K562 (cell line): Measurements from ENCODE around the gene CMIP. TPM values are rescaled to one million over a fixed set of nuclear protein-coding genes. Genes with fewer than 3 reads are reported as not detected.

Experiments used
- CBFA2T3 ChIP-seq: fragments of 450-650 bp; IDR thresholded peaks from 2 replicates; pipeline ENCODE4 v1.6.1; 2017
- ERF ChIP-seq: fragments of 450-650 bp; formaldehyde crosslinking; IDR thresholded peaks from 2 replicates; pipeline ENCODE4 v1.4.0; 2020; ENCODE audit warnings: mild to moderate bottlenecking, mixed read lengths
- ETV6 ChIP-seq, 3 experiments: fragments of 150-350 bp in 1 of 3; sonication (generic) in 1 of 3; formaldehyde crosslinking in 1 of 3; IDR thresholded peaks; 2 replicates each; pipeline versions ENCODE4 v1.6.1 to v1.8.0; 2014 to 2022; ENCODE audit warnings: borderline replicate concordance in 2 of 3, low read depth in 2 of 3, antibody characterized with exemption in 1 of 3, low read length in 1 of 3, mild to moderate bottlenecking in 1 of 3, missing genetic modification reagents in 1 of 3
- EZH2 ChIP-seq: IDR thresholded peaks from 2 replicates; pipeline ENCODE4 v1.6.1; 2012; ENCODE audit warnings: low read depth, mild to moderate bottlenecking, inconsistent platforms, low read length, borderline replicate concordance
- GTF2F1 ChIP-seq: IDR thresholded peaks from 2 replicates; pipeline ENCODE4 v1.6.1; 2011; ENCODE audit warnings: low read depth, low read length, improper control_type of control experiment
- HINFP ChIP-seq: fragments of 450-650 bp; conservative IDR thresholded peaks from 2 replicates; pipeline ENCODE4 v1.6.1; 2016; ENCODE audit warnings: missing genetic modification characterization, low read depth, mild to moderate bottlenecking, control low read depth, missing compliant biosample characterization
- ID3 ChIP-seq, 2 experiments: fragments of 250-450 bp in 1 of 2; fragments of 450-650 bp in 1 of 2; sonication (Bioruptor Pico) in 1 of 2; IDR thresholded peaks; 2 replicates each; pipeline versions ENCODE4 v1.6.1 to v1.8.0; 2016 to 2021; ENCODE audit warnings: mild to moderate bottlenecking in 2 of 2, moderate library complexity in 2 of 2, missing compliant biosample characterization in 1 of 2, missing genetic modification characterization in 1 of 2
- KAT7 ChIP-seq: sonication (generic); formaldehyde crosslinking; IDR thresholded peaks from 2 replicates; pipeline ENCODE4 v1.8.0; 2022; ENCODE audit warnings: missing genetic modification reagents, mild to moderate bottlenecking, borderline replicate concordance
- KDM4B ChIP-seq, 2 experiments: fragments of 450-650 bp in 1 of 2; sonication (generic) in 1 of 2; IDR thresholded peaks; 2 replicates each; pipeline ENCODE4 v1.6.1; 2016 to 2017; ENCODE audit warnings: borderline replicate concordance in 2 of 2, antibody characterized with exemption in 1 of 2, low read depth in 1 of 2, mild to moderate bottlenecking in 1 of 2
- MNT ChIP-seq, 2 experiments: fragments of 450-650 bp; conservative IDR thresholded peaks; 2 replicates each; pipeline ENCODE4 v1.6.1; 2017; ENCODE audit warnings: mild to moderate bottlenecking in 2 of 2, moderate library complexity in 2 of 2
- MTA3 ChIP-seq: fragments of 450-650 bp; formaldehyde crosslinking; IDR thresholded peaks from 2 replicates; pipeline ENCODE4 v1.6.1; 2017; ENCODE audit warnings: mild to moderate bottlenecking, borderline replicate concordance
- NRF1 ChIP-seq, 2 experiments: fragments of 450-650 bp; IDR thresholded peaks in 1 of 2; conservative IDR thresholded peaks in 1 of 2; 2 replicates each; pipeline ENCODE4 v1.6.1; 2014; ENCODE audit warnings: mild to moderate bottlenecking in 2 of 2
- PHTF2 ChIP-seq: fragments of 250-450 bp; sonication (Bioruptor Pico); IDR thresholded peaks from 2 replicates; pipeline ENCODE4 v1.5.0; 2021; ENCODE audit warnings: mild to moderate bottlenecking
- PTRF ChIP-seq: fragments of 450-650 bp; IDR thresholded peaks from 2 replicates; pipeline ENCODE4 v1.6.1; 2016; ENCODE audit warnings: mild to moderate bottlenecking, missing genetic modification characterization, missing compliant biosample characterization
- SOX6 ChIP-seq: fragments of 450-650 bp; IDR thresholded peaks from 2 replicates; pipeline ENCODE4 v1.6.1; 2014; ENCODE audit warnings: mild to moderate bottlenecking
- STAT5B ChIP-seq: fragments of 250-450 bp; sonication (Bioruptor Pico); IDR thresholded peaks from 2 replicates; pipeline ENCODE4 v1.8.0; 2021; ENCODE audit warnings: mild to moderate bottlenecking, inconsistent platforms
- TOE1 ChIP-seq, 2 experiments: fragments of 450-650 bp in 1 of 2; sonication (generic) in 1 of 2; formaldehyde crosslinking in 1 of 2; IDR thresholded peaks; 2 replicates each; pipeline versions ENCODE4 v1.7.1 to v1.8.0; 2016 to 2022; ENCODE audit warnings: borderline replicate concordance in 2 of 2, mild to moderate bottlenecking in 2 of 2, antibody characterized with exemption in 1 of 2, inconsistent platforms in 1 of 2, low read depth in 1 of 2, missing genetic modification reagents in 1 of 2, moderate library complexity in 1 of 2
- XRCC4 ChIP-seq: IDR thresholded peaks from one replicate; pipeline ENCODE4 v1.6.1; 2011; ENCODE audit not compliant: insufficient read depth, insufficient read length; ENCODE audit errors: extremely low read depth
- ZBTB1 ChIP-seq: sonication (generic); formaldehyde crosslinking; IDR thresholded peaks from 2 replicates; pipeline ENCODE4 v1.8.1; 2023; ENCODE audit warnings: missing genetic modification reagents, low read depth, mild to moderate bottlenecking, borderline replicate concordance
- ZFPM2 ChIP-seq: fragments of 250-450 bp; sonication (Bioruptor Pico); IDR thresholded peaks from 2 replicates; pipeline ENCODE4 v1.5.1; 2022; ENCODE audit warnings: mild to moderate bottlenecking
- ZNF717 ChIP-seq: fragments of 250-450 bp; sonication (Bioruptor Pico); IDR thresholded peaks from 2 replicates; pipeline ENCODE4 v1.5.0; 2021
- polyA plus RNA-seq, 8 experiments: library from polyadenylated mRNA; depleted of rRNA in 4 of 8; stranded (reverse) in 5 of 8; unstranded in 3 of 8; fragments of >200 nt; fragmentation: Nextera tagmentation in 2 of 8; fragmentation: Illumina TruSeq in 1 of 8; extraction: Ambion mirVana in 2 of 8; extraction: Trizol in 1 of 8; gene quantifications; 2 replicates each; pipeline versions ENCODE4 v1.2.1 to v1.2.3, GENCODE V29; 2011 to 2014; ENCODE audit warnings: inconsistent platforms in 1 of 8, missing spikeins in 1 of 8
- total RNA-seq, 7 experiments: library from RNA; depleted of rRNA in 6 of 7; stranded (reverse); fragments of >200 nt in 6 of 7; fragmentation: Illumina TruSeq in 2 of 7; extraction: Trizol in 2 of 7; gene quantifications; 2 replicates each; pipeline versions ENCODE4 v1.2.1 to v1.2.3, GENCODE V29; 2011 to 2021; ENCODE audit warnings: low replicate concordance in 1 of 7

CMIP gene
- total and polyA plus RNA-seq, 9 of the 15 experiments (the other 6 are each of a cell fraction or from before 2014, with no cell fraction given): 0.94 to 82.5 (median 10.3) TPM

- TF ChIP-seq ERF (CRISPR knock-in tag): no peak
- TF ChIP-seq KAT7 (CRISPR knock-in tag): no peak
- no peak for TF ChIP-seq PTRF (tag)
- TF ChIP-seq MTA3: peak; percentile 83; the same call in 1 of the 2 replicates
- no peak for TF ChIP-seq STAT5B (CRISPR knock-in tag)
- peak; percentile 57 for TF ChIP-seq CBFA2T3
- TF ChIP-seq ZNF717 (CRISPR knock-in tag): no peak
- no peak for TF ChIP-seq ZFPM2 (CRISPR knock-in tag)
- TF ChIP-seq XRCC4: no peak
- peak; percentile 60; the same call in 1 of the 2 replicates for TF ChIP-seq SOX6
- peak; percentile 58 to 78; a peak in 2 of 4 replicates for TF ChIP-seq ETV6 (IDR thresholded peaks at IDR 0.05; ENCODE audit: borderline replicate concordance in 1 of 2, low read depth in 2 of 2, low read length in 1 of 2)
- TF ChIP-seq ETV6 (CRISPR knock-in tag; IDR thresholded peaks at IDR 0.05; ENCODE audit: borderline replicate concordance): no peak
- TF ChIP-seq NRF1 (conservative IDR thresholded peaks at IDR 0.05 in 1 of 2, IDR thresholded peaks at IDR 0.05 in 1 of 2): peak; percentile 56 to 63
- TF ChIP-seq ZBTB1 (CRISPR knock-in tag): no peak
- TF ChIP-seq HINFP (tag): no peak
- TF ChIP-seq TOE1 (IDR thresholded peaks at IDR 0.05; ENCODE audit: borderline replicate concordance): peak; percentile 48; the same call in 1 of the 2 replicates
- 0 out of 2 replicates have a peak, but pooled peaks have one; percentile 6 for TF ChIP-seq TOE1 (CRISPR knock-in tag; IDR thresholded peaks at IDR 0.05; ENCODE audit: borderline replicate concordance, low read depth)
- no peak for TF ChIP-seq KDM4B (IDR thresholded peaks at IDR 0.05; ENCODE audit: borderline replicate concordance in 2 of 2, low read depth in 1 of 2)
- TF ChIP-seq MNT (conservative IDR thresholded peaks at IDR 0.05): peak in 1 of 2 experiments; percentile 48; a peak in 1 of 4 replicates
- no peak for TF ChIP-seq GTF2F1
- no peak for TF ChIP-seq ID3 (CRISPR knock-in tag; IDR thresholded peaks at IDR 0.05)
- TF ChIP-seq ID3 (tag; IDR thresholded peaks at IDR 0.05): peak; percentile 47
- no peak for TF ChIP-seq EZH2
- TF ChIP-seq PHTF2 (CRISPR knock-in tag): no peak
These were observed 7.4 kb downstream of the CMIP start (continued) for GRCh38 chr16:81451753-81452680.
